ENCODE results near the gene MTURN. TPM values are rescaled to one million over a fixed set of nuclear protein-coding genes. Genes with fewer than 3 reads are reported as not detected.

MTURN gene
- total and polyA plus RNA-seq, 2 donors (not counting 1 experiment from before 2014, with no cell fraction given): 4.5 to 13.9 TPM

- DNase-seq: peak; percentile 38
- peaks cover 41 to 44% of the 10 kb centered on the region in 2 donors for H3K4me1 ChIP-seq (ENCODE audit: control insufficient read depth in 2 of 2, insufficient read depth in 2 of 2, low read length in 2 of 2)
- intact Hi-C loops (cut with micrococcal nuclease): loop anchor here (5.0 kb wide), 2 partner anchors 123 to 288 kb away; partner anchors contain the start of gene ZNRF2
Measured at GRCh38 chr7:30159698-30160143, 24.9 kb downstream of the MTURN start.

More at GRCh38 chr7:30159698-30160143, 24.9 kb downstream of the MTURN start:
- TF ChIP-seq CTCF (IDR thresholded peaks at IDR 0.05): no peak
- TF ChIP-seq EZH2 (IDR thresholded peaks at IDR 0.05; ENCODE audit: borderline replicate concordance, insufficient read depth, low read depth, low read length, poor library complexity, severe bottlenecking): no peak
- peak overlapping the region; percentile 7 for H2AFZ ChIP-seq (ENCODE audit: insufficient read depth, low read depth, low read length, poor library complexity, severe bottlenecking)
- H3K4me3 ChIP-seq (ENCODE audit: control extremely low read depth in 1 of 5, extremely low read depth in 1 of 5, insufficient read depth in 1 of 5, low read depth in 2 of 5, low read length in 4 of 5): peak overlapping the region in 1 of 5 experiments; percentile 4
- no peaks in the 10 kb centered on the region for H3K27me3 Mint-ChIP-seq
- peak; percentile 51 for ATAC-seq (ENCODE audit: low read depth)
- peaks cover 54% of the 10 kb centered on the region for H3K4me1 Mint-ChIP-seq
- peak overlapping the region; percentile 8 for H3K9ac ChIP-seq (ENCODE audit: low read length)
- 13% methylated on average over 2 of the region's 6 CpGs for WGBS (ENCODE audit: insufficient coverage)
- peak overlapping the region; percentile 70 for H3K4me3 Mint-ChIP-seq
- H3K27me3 ChIP-seq (replicated peaks in 1 of 4; ENCODE audit: control extremely low read depth in 1 of 4, control insufficient read depth in 3 of 4, insufficient read depth in 4 of 4, low read length in 3 of 4): no peaks in the 10 kb centered on the region
- no peaks in the 10 kb centered on the region for H3K9me3 Mint-ChIP-seq (ENCODE audit: insufficient read depth)
- no peaks in the 10 kb centered on the region for H4K20me1 ChIP-seq (ENCODE audit: control insufficient read depth, insufficient read depth, low read length, poor library complexity, severe bottlenecking)
- ChIA-PET CTCF (interaction anchor here (0.8 to 0.9 kb wide), 2 partner anchors 118 to 405 kb away, joined by 3 read pairs; no protein-coding TSS in a partner anchor), POLR2A (interaction anchor here (0.9 kb wide), 1 partner anchor 25 kb away, joined by 3 read pairs; the partner anchor contains the start of gene MTURN)
- H3K27ac ChIP-seq (ENCODE audit: low read length in 2 of 2): peak overlapping the region in 1 of 2 donors; percentile 9
- no peaks in the 10 kb centered on the region for H3K79me2 ChIP-seq (ENCODE audit: control insufficient read depth, insufficient read depth, low read length)
- peak overlapping the region; percentile 16 for H3K27ac Mint-ChIP-seq
- H3K4me2 ChIP-seq (replicated peaks; ENCODE audit: low read depth, low read length, poor library complexity, severe bottlenecking): peak overlapping the region; percentile 57
- no peaks in the 10 kb centered on the region for H3K9me3 ChIP-seq (ENCODE audit: control extremely low read depth in 1 of 3, control insufficient read depth in 2 of 3, insufficient read depth in 1 of 3, low read length in 2 of 3)
- H3K36me3 ChIP-seq (replicated peaks in 1 of 2; ENCODE audit: control extremely low read depth in 1 of 2, control insufficient read depth in 1 of 2, extremely low read depth in 1 of 2, insufficient read depth in 2 of 2, low read length in 1 of 2): no peaks in the 10 kb centered on the region

Measured in B cell (primary cell).